Kidney capillary endothelial cell (primary cell): ENCODE data around the gene MGME1.
"Not testable (repeated sequence)": the region's sequence is repeated elsewhere in the genome, so short reads cannot be mapped to it uniquely, and the experiment has no call there.

Source experiments
- DNase-seq: peaks from one replicate; pipeline ENCODE4 v3.0.0-alpha.2; 2018; ENCODE audit warnings: low spot score

The MGME1 gene

GRCh38 chr20:18020931-18021330, 52.1 kb downstream of the MGME1 start:
- DNase-seq: no peak

GRCh38 chr20:18024606-18025127, 55.8 kb downstream of the MGME1 start:
- no peak for DNase-seq

GRCh38 chr20:18027011-18027410, 58.2 kb downstream of the MGME1 start:
- not testable (repeated sequence) for DNase-seq

- no peak for DNase-seq
Observed at GRCh38 chr20:18030020-18030419, 61.2 kb downstream of the MGME1 start.

GRCh38 chr20:18031050-18031449, 62.2 kb downstream of the MGME1 start:
- DNase-seq: no peak

- no peak for DNase-seq
Observed at GRCh38 chr20:18031888-18032509, 63.2 kb downstream of the MGME1 start.

- DNase-seq: no peak
Observed at GRCh38 chr20:18032977-18033892, 64.4 kb downstream of the MGME1 start.

- no peak for DNase-seq
Observed at GRCh38 chr20:18034039-18034438, 65.2 kb downstream of the MGME1 start.

GRCh38 chr20:18039063-18039462, 70.2 kb downstream of the MGME1 start:
- DNase-seq: no peak
